K562 (cell line): ENCODE data around the gene MAS1L. TPM values are rescaled to one million over a fixed set of nuclear protein-coding genes. Genes with fewer than 3 reads are reported as not detected.

Source experiments
- ATAC-seq: fragments of 200-7000 bp; cut with Tn5 transposase; 3 replicates; pipeline ENCODE4 v1.9.1; 2020; ENCODE audit warnings: moderate library complexity
- BruUV-seq: library from RNA; stranded (reverse); fragments of 400-500 nt; replicated peaks from 2 replicates; lab custom pipeline; 2021; lab: Mats Ljungman, UMichigan
- CTCF ChIA-PET: fragments of 300-600 bp; formaldehyde crosslinking; extraction: SDS; loops from one replicate; lab custom pipeline; 2021; ENCODE audit warnings: low intra/inter-chr PET ratio; lab: Yijun Ruan, JAX
- POLR2A ChIA-PET: fragments of 300-600, 350-650 bp; sonication (Branson Sonifier 250); formaldehyde crosslinking; extraction: SDS; loops from one replicate; lab custom pipeline; 2021; ENCODE audit warnings: antibody characterized with exemption, inconsistent platforms; lab: Yijun Ruan, JAX
- DNase-seq, 4 experiments: peaks; one replicate each; pipeline versions ENCODE4 v3.0.0 to v3.0.0-alpha.2; 2011 to 2018; ENCODE audit warnings: low spot score in 3 of 4, mixed read lengths in 3 of 4; ENCODE audit errors: extremely low read depth in 1 of 4
- FAIRE-seq: peaks from 2 replicates; lab custom pipeline; 2011; peaks lifted over from hg19 to GRCh38; lab: Jason Lieb, UNC
- H2AFZ ChIP-seq: 2 replicates; pipeline ENCODE4 v1.6.0; 2011; ENCODE audit warnings: low read depth, low read length, control low read depth, inconsistent platforms
- H3K27ac ChIP-seq: fragments of 200-600 bp; 3 replicates; pipeline ENCODE4 v1.8.0; 2011; ENCODE audit warnings: low read depth, mild to moderate bottlenecking, control low read depth, inconsistent platforms, low read length, moderate library complexity, mixed read lengths; ENCODE audit errors: extremely low read depth
- H3K27me3 ChIP-seq, 2 experiments: fragments of 300-600 bp in 1 of 2; 2 replicates in 1 of 2; 3 replicates in 1 of 2; pipeline versions ENCODE4 v1.6.0 to v1.8.0; 2011; ENCODE audit warnings: inconsistent platforms in 2 of 2, low read length in 2 of 2, mild to moderate bottlenecking in 1 of 2, mixed read lengths in 1 of 2, moderate library complexity in 1 of 2; ENCODE audit not compliant: control insufficient read depth in 2 of 2, insufficient read depth in 2 of 2
- H3K36me3 ChIP-seq: fragments of 300-600 bp; 3 replicates; pipeline ENCODE4 v1.8.0; 2011; ENCODE audit warnings: mild to moderate bottlenecking, low read length, inconsistent platforms; ENCODE audit not compliant: control insufficient read depth, insufficient read depth
- H3K4me1 ChIP-seq, 2 experiments: fragments of 200-600 bp in 1 of 2; replicated peaks in 1 of 2; 2 replicates in 1 of 2; 3 replicates in 1 of 2; pipeline versions ENCODE4 v1.5.1 to v1.8.0; 2011; ENCODE audit warnings: inconsistent platforms in 2 of 2, low read length in 2 of 2, mild to moderate bottlenecking in 1 of 2, mixed read lengths in 1 of 2, moderate library complexity in 1 of 2; ENCODE audit not compliant: control insufficient read depth in 2 of 2, insufficient read depth in 2 of 2
- H3K4me2 ChIP-seq: 2 replicates; pipeline ENCODE4 v1.6.1; 2011; ENCODE audit warnings: low read length, control low read depth, inconsistent platforms, mixed read lengths; ENCODE audit not compliant: insufficient read depth
- H3K4me3 ChIP-seq: fragments of 200-600 bp; sonication (generic), shearing (Covaris generic); 2 replicates; pipeline ENCODE4 v1.5.1; 2016; ENCODE audit warnings: control low read depth, inconsistent platforms
- H3K79me2 ChIP-seq: fragments of 200-600 bp; 3 replicates; pipeline ENCODE4 v1.8.0; 2011; ENCODE audit warnings: low read length, inconsistent platforms; ENCODE audit not compliant: control insufficient read depth, insufficient read depth
- H3K9ac ChIP-seq, 2 experiments: 2 replicates each; pipeline versions ENCODE4 v1.6.0 to v1.6.1; 2011; ENCODE audit warnings: low read depth in 2 of 2, low read length in 2 of 2, control low read depth in 1 of 2, inconsistent platforms in 1 of 2, mild to moderate bottlenecking in 1 of 2, mixed read lengths in 1 of 2; ENCODE audit not compliant: insufficient read depth in 1 of 2
- H3K9me1 ChIP-seq: one replicate; pipeline ENCODE4 v1.6.0; 2011; ENCODE audit warnings: inconsistent platforms, mild to moderate bottlenecking, low read length, moderate library complexity; ENCODE audit not compliant: control insufficient read depth, insufficient read depth
- H3K9me3 ChIP-seq: replicated peaks from 2 replicates; pipeline ENCODE4 v1.5.1; 2011; ENCODE audit warnings: low read depth, low read length, inconsistent platforms; ENCODE audit not compliant: control insufficient read depth, insufficient read depth
- H4K20me1 ChIP-seq: replicated peaks from 2 replicates; pipeline ENCODE4 v1.6.1; 2011; ENCODE audit warnings: low read length, inconsistent platforms, mixed read lengths; ENCODE audit not compliant: control insufficient read depth, insufficient read depth
- AFF1 ChIP-seq, 2 experiments: fragments of 450-650 bp; IDR thresholded peaks; 2 replicates each; pipeline ENCODE4 v1.6.1; 2018; ENCODE audit warnings: mild to moderate bottlenecking in 2 of 2, low read depth in 1 of 2; ENCODE audit not compliant: partially characterized antibody in 2 of 2
- BCL6 ChIP-seq: fragments of 250-450 bp; sonication (Bioruptor Pico); IDR thresholded peaks from 2 replicates; pipeline ENCODE4 v1.4.0; 2020
- ID3 ChIP-seq, 2 experiments: fragments of 250-450 bp in 1 of 2; fragments of 450-650 bp in 1 of 2; sonication (Bioruptor Pico) in 1 of 2; IDR thresholded peaks; 2 replicates each; pipeline versions ENCODE4 v1.6.1 to v1.8.0; 2016 to 2021; ENCODE audit warnings: mild to moderate bottlenecking in 2 of 2, moderate library complexity in 2 of 2, missing compliant biosample characterization in 1 of 2, missing genetic modification characterization in 1 of 2
- KLF6 ChIP-seq: fragments of 250-450 bp; sonication (Bioruptor Pico); IDR thresholded peaks from 2 replicates; pipeline ENCODE4 v1.4.0; 2020; ENCODE audit warnings: mild to moderate bottlenecking, moderate library complexity, borderline replicate concordance
- SMAD3 ChIP-seq: fragments of 450-650 bp; formaldehyde crosslinking; conservative IDR thresholded peaks from 2 replicates; pipeline ENCODE4 v1.4.0; 2020; ENCODE audit warnings: mild to moderate bottlenecking
- ZFP1 ChIP-seq: fragments of 450-650 bp; formaldehyde crosslinking; IDR thresholded peaks from 2 replicates; pipeline ENCODE4 v1.4.0; 2020; ENCODE audit warnings: mild to moderate bottlenecking, mixed read lengths
- ZNF239 ChIP-seq: fragments of 250-450 bp; sonication (Bioruptor Pico); IDR thresholded peaks from 2 replicates; pipeline ENCODE4 v1.4.0; 2020; ENCODE audit warnings: mild to moderate bottlenecking
- ZNF354B ChIP-seq: fragments of 250-450 bp; sonication (Bioruptor Pico); IDR thresholded peaks from 2 replicates; pipeline ENCODE4 v1.4.0; 2020
- ZNF583 ChIP-seq: fragments of 250-450 bp; sonication (Bioruptor Pico); IDR thresholded peaks from 2 replicates; pipeline ENCODE4 v1.4.0; 2020
- WGBS: fragments of 100-300 bp; shearing (Covaris generic); methylation state at CpG from one replicate; pipeline ENCODE4 v1.1.6; 2016; ENCODE audit warnings: low coverage, mixed read lengths; ENCODE audit not compliant: insufficient coverage; ENCODE audit errors: missing lambda C conversion rate; 5-methylcytosine and 5-hydroxymethylcytosine counted together
- in situ Hi-C: fragments of 300-500 bp; cut with MboI; formaldehyde crosslinking; loops from 4 replicates; pipeline ENCODE4 v1.15.0; 2018; ENCODE audit warnings: inconsistent platforms, mixed read lengths
- intact Hi-C: fragments of 100-400 bp; cut with micrococcal nuclease; formaldehyde crosslinking; loops from 2 replicates; pipeline ENCODE4 v1.14.2; 2022
- polyA plus RNA-seq, 8 experiments: library from polyadenylated mRNA; depleted of rRNA in 4 of 8; stranded (reverse) in 5 of 8; unstranded in 3 of 8; fragments of >200 nt; fragmentation: Nextera tagmentation in 2 of 8; fragmentation: Illumina TruSeq in 1 of 8; extraction: Ambion mirVana in 2 of 8; extraction: Trizol in 1 of 8; gene quantifications; 2 replicates each; pipeline versions ENCODE4 v1.2.1 to v1.2.3, GENCODE V29; 2011 to 2014; ENCODE audit warnings: inconsistent platforms in 1 of 8, missing spikeins in 1 of 8
- total RNA-seq, 7 experiments: library from RNA; depleted of rRNA in 6 of 7; stranded (reverse); fragments of >200 nt in 6 of 7; fragmentation: Illumina TruSeq in 2 of 7; extraction: Trizol in 2 of 7; gene quantifications; 2 replicates each; pipeline versions ENCODE4 v1.2.1 to v1.2.3, GENCODE V29; 2011 to 2021; ENCODE audit warnings: low replicate concordance in 1 of 7
- TF ChIP-seq, protein P1 (sequence below): fragments of 250-450 bp; sonication (Bioruptor Pico); IDR thresholded peaks from 2 replicates; pipeline ENCODE4 v1.5.0; 2020; ENCODE audit warnings: mild to moderate bottlenecking, borderline replicate concordance
- TF ChIP-seq, protein P2 (sequence below): fragments of 250-450 bp; sonication (Bioruptor Pico); IDR thresholded peaks from 2 replicates; pipeline ENCODE4 v1.4.0; 2020; ENCODE audit warnings: mild to moderate bottlenecking
- TF ChIP-seq, protein P3 (sequence below): fragments of 250-450 bp; sonication (Bioruptor Pico); IDR thresholded peaks from 2 replicates; pipeline ENCODE4 v1.8.0; 2022; ENCODE audit warnings: moderate library complexity, mild to moderate bottlenecking, inconsistent platforms

Gene MAS1L
- total and polyA plus RNA-seq, 9 of the 15 experiments (the other 6 are each of a cell fraction or from before 2014, with no cell fraction given), result not detected

- DNase-seq (no peak), ATAC-seq (no peak), FAIRE-seq (no peak)
- in situ Hi-C loops, result no loop called here
- Histone ChIP-seq H4K20me1 (no peaks in the 10 kb centered on the region), H3K9me1 (no peaks in the 10 kb centered on the region), H3K4me1 (no peaks in the 10 kb centered on the region), H2AFZ (no peak overlapping the region), H3K4me2 (no peak overlapping the region), H3K9me3 (no peaks in the 10 kb centered on the region), H3K4me3 (no peak overlapping the region), H3K27me3 (no peaks in the 10 kb centered on the region), H3K9ac (no peak overlapping the region), H3K79me2 (no peaks in the 10 kb centered on the region), H3K36me3 (no peaks in the 10 kb centered on the region), H3K27ac (no peak overlapping the region)
- 0% methylated on average over 2 of the region's 2 CpGs for WGBS
- CTCF ChIA-PET, result no interaction called here
- POLR2A ChIA-PET, result no interaction called here
- intact Hi-C loops, result no loop called here
- BruUV-seq, result no TSS peak
- no peak for TF ChIP-seq AFF1 (IDR thresholded peaks at IDR 0.05; ENCODE audit: low read depth in 1 of 2, partially characterized antibody in 2 of 2)
- peak; percentile 81 for TF ChIP-seq SMAD3 (CRISPR knock-in tag)
- no peak for TF ChIP-seq BCL6 (CRISPR knock-in tag)
- TF ChIP-seq ZNF239 (CRISPR knock-in tag), result peak; percentile 36; the same call in 1 of the 2 replicates
- TF ChIP-seq ZNF354B (CRISPR knock-in tag), result 0 out of 2 replicates have a peak, but pooled peaks have one; percentile 27
- TF ChIP-seq KLF6 (CRISPR knock-in tag), result peak; percentile 65; the same call in 1 of the 2 replicates
- TF ChIP-seq ZFP1 (CRISPR knock-in tag), result 0 out of 2 replicates have a peak, but pooled peaks have one; percentile 35
- TF ChIP-seq ID3 (CRISPR knock-in tag; IDR thresholded peaks at IDR 0.05), result no peak
- 0 out of 2 replicates have a peak, but pooled peaks have one; percentile 44 for TF ChIP-seq ID3 (tag; IDR thresholded peaks at IDR 0.05)
- TF ChIP-seq, protein P1, sequence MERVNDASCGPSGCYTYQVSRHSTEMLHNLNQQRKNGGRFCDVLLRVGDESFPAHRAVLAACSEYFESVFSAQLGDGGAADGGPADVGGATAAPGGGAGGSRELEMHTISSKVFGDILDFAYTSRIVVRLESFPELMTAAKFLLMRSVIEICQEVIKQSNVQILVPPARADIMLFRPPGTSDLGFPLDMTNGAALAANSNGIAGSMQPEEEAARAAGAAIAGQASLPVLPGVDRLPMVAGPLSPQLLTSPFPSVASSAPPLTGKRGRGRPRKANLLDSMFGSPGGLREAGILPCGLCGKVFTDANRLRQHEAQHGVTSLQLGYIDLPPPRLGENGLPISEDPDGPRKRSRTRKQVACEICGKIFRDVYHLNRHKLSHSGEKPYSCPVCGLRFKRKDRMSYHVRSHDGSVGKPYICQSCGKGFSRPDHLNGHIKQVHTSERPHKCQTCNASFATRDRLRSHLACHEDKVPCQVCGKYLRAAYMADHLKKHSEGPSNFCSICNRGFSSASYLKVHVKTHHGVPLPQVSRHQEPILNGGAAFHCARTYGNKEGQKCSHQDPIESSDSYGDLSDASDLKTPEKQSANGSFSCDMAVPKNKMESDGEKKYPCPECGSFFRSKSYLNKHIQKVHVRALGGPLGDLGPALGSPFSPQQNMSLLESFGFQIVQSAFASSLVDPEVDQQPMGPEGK (CRISPR knock-in tag), result peak; percentile 38; the same call in 1 of the 2 replicates
- TF ChIP-seq, protein P2, sequence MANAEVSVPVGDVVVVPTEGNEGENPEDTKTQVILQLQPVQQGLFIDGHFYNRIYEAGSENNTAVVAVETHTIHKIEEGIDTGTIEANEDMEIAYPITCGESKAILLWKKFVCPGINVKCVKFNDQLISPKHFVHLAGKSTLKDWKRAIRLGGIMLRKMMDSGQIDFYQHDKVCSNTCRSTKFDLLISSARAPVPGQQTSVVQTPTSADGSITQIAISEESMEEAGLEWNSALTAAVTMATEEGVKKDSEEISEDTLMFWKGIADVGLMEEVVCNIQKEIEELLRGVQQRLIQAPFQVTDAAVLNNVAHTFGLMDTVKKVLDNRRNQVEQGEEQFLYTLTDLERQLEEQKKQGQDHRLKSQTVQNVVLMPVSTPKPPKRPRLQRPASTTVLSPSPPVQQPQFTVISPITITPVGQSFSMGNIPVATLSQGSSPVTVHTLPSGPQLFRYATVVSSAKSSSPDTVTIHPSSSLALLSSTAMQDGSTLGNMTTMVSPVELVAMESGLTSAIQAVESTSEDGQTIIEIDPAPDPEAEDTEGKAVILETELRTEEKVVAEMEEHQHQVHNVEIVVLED (CRISPR knock-in tag), result no peak
- TF ChIP-seq ZNF583 (CRISPR knock-in tag), result no peak
- TF ChIP-seq, protein P3, sequence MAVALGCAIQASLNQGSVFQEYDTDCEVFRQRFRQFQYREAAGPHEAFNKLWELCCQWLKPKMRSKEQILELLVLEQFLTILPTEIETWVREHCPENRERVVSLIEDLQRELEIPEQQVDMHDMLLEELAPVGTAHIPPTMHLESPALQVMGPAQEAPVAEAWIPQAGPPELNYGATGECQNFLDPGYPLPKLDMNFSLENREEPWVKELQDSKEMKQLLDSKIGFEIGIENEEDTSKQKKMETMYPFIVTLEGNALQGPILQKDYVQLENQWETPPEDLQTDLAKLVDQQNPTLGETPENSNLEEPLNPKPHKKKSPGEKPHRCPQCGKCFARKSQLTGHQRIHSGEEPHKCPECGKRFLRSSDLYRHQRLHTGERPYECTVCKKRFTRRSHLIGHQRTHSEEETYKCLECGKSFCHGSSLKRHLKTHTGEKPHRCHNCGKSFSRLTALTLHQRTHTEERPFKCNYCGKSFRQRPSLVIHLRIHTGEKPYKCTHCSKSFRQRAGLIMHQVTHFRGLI (CRISPR knock-in tag), result peak; percentile 78; the same call in 1 of the 2 replicates
Measured at GRCh38 chr6:29465279-29465678, 22.5 kb downstream of the MAS1L start.
